Upper lobe of left lung (tissue), 4 donors: ENCODE measurements around the gene GNG11.

Experiments used
- CTCF ChIP-seq, 6 experiments: fragments of 450-650 bp in 4 of 6; fragments of 200-600 bp in 2 of 6; sonication (generic) in 2 of 6; IDR thresholded peaks; one replicate each; pipeline ENCODE4 v1.5.1; 2016 to 2019; ENCODE audit warnings: antibody characterized with exemption in 6 of 6
- EP300 ChIP-seq, 4 donors: sonication (generic); formaldehyde crosslinking; IDR thresholded peaks; one replicate each; pipeline ENCODE4 v1.5.1; 2017; ENCODE audit warnings: antibody characterized with exemption in 4 of 4, control low read depth in 2 of 4
- POLR2A ChIP-seq, 4 donors: fragments of 450-650 bp; IDR thresholded peaks; one replicate each; pipeline ENCODE4 v1.5.1; 2016 to 2017; ENCODE audit warnings: antibody characterized with exemption in 4 of 4, mild to moderate bottlenecking in 2 of 4
- POLR2AphosphoS5 ChIP-seq, 2 donors: sonication (generic); formaldehyde crosslinking; IDR thresholded peaks; one replicate each; pipeline ENCODE4 v1.5.1; 2017; ENCODE audit warnings: antibody characterized with exemption in 2 of 2

GRCh38 chr7:93938293-93938692 is 16.8 kb downstream of the GNG11 start:
- TF ChIP-seq CTCF (IDR thresholded peaks at IDR 0.05), result no peak
- TF ChIP-seq POLR2A (IDR thresholded peaks at IDR 0.05), result no peak
- no peak for TF ChIP-seq POLR2AphosphoS5 (IDR thresholded peaks at IDR 0.05)
- no peak for TF ChIP-seq EP300 (IDR thresholded peaks at IDR 0.05)
